NCI-H2196 treated with DMSO at 0.1 percent for 48 hours (cell line): Measurements from ENCODE around the gene PIGS.
"Not testable (repeated sequence)": the region's sequence is repeated elsewhere in the genome, so short reads cannot be mapped to it uniquely, and the experiment has no call there.

Source experiments
- DNase-seq: peaks from one replicate; lab custom pipeline; 2025; ENCODE audit not compliant: unreplicated experiment; lab: John Stamatoyannopoulos, UW

PIGS gene

DNA sequence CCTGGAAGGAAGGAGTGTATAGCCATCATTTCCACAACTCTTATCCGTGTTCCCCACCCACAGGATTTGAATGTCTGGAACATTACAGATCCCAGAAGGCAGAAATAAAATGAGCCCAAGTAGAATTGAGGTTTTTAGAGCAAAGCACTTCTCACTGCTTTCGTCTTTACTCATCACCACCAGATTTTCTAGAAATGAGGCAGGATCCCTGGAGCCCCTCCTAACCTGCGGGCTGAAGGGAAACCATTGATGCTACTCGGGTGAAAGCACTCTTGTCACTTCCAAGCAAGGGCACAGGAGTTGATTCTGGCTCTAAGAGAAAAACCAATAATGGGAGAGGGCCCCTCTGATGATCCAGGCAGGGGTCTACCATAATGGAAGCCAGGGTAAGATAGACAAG, 8.2 kb upstream of the PIGS start:
- DNase-seq: no peak

DNA sequence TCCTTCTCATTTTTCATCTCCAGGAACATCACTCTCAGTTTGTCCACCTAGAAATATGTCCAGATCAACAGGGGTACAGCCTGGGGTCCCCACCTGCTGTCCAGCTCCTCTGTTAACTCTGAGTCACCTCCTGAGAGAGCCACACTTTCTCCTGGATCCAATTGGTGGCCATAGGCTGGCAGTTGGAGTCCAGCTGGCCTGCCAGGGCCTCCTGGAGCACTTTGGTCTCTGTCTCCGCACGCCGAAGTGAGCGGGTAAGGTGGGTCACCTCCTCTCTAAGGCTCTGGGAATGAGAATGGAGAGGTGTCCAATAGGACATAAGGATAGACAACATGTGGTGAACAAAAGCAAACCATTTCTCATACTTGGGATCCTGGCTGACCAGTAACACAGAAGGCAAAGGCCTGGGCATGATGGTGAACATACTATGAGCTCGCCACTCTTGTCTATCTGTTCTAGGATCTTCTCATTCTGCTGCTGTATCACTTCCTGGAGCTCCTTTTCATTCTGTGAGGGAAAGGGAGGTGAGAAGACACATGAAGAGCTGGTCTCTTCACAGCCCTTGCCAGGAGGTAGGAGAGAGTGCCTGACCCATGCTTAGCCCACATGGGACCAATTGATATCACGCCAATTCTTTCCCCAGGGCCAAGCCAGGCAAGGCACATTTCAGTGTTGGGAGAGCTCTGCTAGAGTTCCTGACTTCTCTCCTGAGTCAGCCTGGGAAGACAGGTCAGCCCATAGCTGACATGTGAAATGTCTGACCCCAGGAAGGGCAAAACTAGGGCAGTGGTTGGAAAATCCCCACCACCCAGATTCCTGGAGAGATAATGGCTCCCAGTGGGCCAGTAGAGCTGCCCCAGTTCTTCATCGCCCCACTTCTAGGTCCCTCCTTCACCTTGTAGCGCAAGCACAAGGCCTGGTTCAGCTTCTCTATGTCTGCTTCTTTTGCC, 7.2 kb upstream of the PIGS start:
- DNase-seq: no peak

- DNase-seq: no peak
Measured at GRCh38 chr17:28577466-28577824, 6.1 kb upstream of the PIGS start.

- DNase-seq: peak; percentile 68
Measured at GRCh38 chr17:28576758-28577465, 5.6 kb upstream of the PIGS start, which contains the start of gene ALDOC. Gene ALDOC (minus strand): TSS chr17:28576895. CDS start chr17:28575532, 1,363 bp downstream.

DNA sequence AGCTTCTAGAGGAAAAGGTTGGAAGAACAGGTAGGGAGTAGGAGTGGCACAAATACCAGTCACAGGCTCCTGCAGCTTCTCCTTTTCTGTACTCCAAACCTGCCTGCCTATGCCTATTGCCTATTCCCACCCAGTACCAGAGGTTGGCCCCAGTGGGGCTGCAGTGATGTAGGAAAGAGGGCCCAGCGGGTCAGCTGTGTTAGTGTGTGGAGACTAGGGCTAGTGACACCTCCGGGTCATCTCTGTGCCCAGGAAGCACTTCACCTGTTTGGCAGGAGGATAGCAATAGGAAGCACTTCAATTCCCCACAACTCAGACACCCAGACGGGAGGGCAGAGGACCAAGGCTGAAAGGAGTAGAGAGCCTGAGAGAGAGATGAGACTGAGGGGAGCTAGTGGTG, 4.7 kb upstream of the PIGS start:
- DNase-seq: not testable (repeated sequence)

GRCh38 chr17:28575126-28575795, 3.9 kb upstream of the PIGS start:
- DNase-seq: no peak

- no peak for DNase-seq
Measured at GRCh38 chr17:28574526-28574925, 3.2 kb upstream of the PIGS start.

- DNase-seq: no peak
Measured at GRCh38 chr17:28573966-28574480, 2.7 kb upstream of the PIGS start.

DNA sequence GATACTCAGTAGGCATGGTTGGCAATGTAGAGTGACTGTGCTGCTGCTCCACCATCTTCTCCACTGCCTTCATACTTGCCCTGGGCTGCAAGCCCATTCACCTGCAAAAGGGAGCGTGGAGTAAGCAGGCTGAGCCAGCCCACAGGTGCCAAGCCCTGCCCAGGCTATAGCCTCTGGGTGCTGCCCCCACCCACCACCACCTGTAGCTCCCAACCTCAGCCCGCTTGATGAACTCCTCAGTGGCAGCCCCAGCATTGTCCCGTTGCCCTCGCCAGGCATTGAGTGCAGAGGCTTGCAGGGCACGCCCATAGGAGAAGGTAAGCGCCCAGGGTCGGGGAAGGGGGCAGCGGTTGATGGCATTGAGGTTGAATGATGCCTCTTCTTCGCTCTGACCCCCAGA, 2.2 kb upstream of the PIGS start:
- DNase-seq: no peak

- no peak for DNase-seq
Measured at GRCh38 chr17:28573040-28573380, 1.7 kb upstream of the PIGS start.

- no peak for DNase-seq
Measured at GRCh38 chr17:28572259-28573039, 1.1 kb upstream of the PIGS start.

DNA sequence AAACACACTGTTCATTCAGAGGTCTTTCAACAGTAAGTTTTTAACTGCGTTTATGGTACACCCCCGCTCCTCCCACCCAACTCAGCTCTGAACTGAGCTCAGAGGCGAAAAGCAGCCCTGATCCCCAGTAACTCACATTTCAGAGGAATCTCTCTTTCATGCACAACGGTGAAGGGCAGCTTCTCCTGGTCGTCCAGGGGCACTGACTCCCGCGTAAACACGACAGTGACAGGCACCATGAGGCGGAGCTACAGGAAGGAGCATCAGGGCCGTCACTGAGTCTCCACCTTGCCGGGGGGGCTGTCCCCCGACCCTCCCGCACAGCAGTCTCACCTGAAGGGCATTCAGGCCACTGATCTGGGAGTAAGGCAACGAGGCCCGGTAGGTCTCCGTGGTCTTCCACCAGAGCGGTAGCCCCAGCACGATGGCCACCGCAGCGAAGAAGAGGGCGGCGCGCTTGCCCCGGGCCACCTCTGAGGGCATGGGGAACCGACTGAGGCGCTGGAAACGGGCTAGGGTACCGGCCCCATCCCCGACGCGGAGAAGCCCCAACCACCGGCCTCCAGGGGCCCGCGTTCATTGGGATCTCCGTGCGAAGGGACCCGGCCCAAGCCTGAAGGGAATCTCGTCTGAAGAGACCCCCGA, 486 bp downstream of the PIGS start:
- DNase-seq: no peak

GRCh38 chr17:28569446-28569845, 1.9 kb downstream of the PIGS start:
- DNase-seq: no peak

- DNase-seq: no peak
Measured at GRCh38 chr17:28567604-28568003, 3.7 kb downstream of the PIGS start.

GRCh38 chr17:28563475-28563874, 7.8 kb downstream of the PIGS start:
- no peak for DNase-seq

GRCh38 chr17:28555022-28555421, 16.3 kb downstream of the PIGS start:
- DNase-seq: no peak

GRCh38 chr17:28554565-28554964, 16.8 kb downstream of the PIGS start:
- DNase-seq: no peak

DNA sequence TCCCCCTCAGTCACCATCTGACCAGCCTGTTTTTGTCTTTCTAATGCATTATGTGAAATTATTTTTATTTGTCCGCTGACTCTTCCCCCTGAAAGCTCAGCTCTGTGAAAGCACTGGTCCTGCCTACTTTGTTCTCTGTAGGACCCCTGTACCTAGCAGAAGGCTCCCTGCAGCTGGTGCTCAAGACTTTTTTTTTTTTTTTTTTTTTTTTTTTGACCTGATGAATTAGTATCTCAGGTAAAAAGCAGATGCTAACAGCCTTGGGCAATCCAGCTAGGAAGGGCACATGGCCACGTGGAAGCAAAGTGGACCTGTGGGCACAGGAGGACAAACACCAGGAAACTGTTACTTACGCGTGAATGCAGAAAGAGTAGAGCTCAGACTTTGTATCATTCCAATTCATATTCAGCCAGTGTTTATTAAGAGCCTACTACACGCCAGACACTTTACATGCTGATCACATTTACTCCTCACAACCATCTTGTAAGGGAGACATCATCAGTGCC, 18.3 kb downstream of the PIGS start:
- DNase-seq: no peak

- DNase-seq: peak; percentile 35
Measured at GRCh38 chr17:28552176-28552999, 18.9 kb downstream of the PIGS start, which contains the start of gene UNC119. Gene UNC119 (minus strand): TSS chr17:28552624. CDS start chr17:28552557, 67 bp downstream.
